Measurements from ENCODE around the gene ANKRD30B.
"Not testable (repeated sequence)": the region's sequence is repeated elsewhere in the genome, so short reads cannot be mapped to it uniquely, and the experiment has no call there.

DNA sequence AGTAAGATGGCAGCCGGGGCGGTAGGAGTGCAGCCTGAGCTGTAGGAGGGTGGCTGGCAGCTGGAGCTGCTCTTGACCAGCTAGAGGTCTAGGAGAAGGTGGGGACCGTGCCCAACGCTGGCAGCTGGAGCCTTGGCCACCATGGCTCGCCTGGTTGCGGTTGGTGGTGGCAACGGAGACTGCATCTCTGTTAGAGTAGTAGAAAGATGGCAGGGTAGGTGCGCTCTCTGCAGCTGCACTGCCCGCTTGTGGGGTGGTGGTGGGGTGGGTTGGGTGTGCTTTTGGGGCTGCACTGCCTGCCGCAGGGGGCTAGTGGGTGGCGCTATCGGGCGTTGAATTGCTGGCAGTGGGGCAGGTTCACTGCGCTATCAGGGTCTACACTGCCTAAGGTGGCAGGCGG is 118.5 kb downstream of the ANKRD30B start:
- TF ChIP-seq, protein P1, sequence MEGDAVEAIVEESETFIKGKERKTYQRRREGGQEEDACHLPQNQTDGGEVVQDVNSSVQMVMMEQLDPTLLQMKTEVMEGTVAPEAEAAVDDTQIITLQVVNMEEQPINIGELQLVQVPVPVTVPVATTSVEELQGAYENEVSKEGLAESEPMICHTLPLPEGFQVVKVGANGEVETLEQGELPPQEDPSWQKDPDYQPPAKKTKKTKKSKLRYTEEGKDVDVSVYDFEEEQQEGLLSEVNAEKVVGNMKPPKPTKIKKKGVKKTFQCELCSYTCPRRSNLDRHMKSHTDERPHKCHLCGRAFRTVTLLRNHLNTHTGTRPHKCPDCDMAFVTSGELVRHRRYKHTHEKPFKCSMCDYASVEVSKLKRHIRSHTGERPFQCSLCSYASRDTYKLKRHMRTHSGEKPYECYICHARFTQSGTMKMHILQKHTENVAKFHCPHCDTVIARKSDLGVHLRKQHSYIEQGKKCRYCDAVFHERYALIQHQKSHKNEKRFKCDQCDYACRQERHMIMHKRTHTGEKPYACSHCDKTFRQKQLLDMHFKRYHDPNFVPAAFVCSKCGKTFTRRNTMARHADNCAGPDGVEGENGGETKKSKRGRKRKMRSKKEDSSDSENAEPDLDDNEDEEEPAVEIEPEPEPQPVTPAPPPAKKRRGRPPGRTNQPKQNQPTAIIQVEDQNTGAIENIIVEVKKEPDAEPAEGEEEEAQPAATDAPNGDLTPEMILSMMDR (conservative IDR thresholded peaks at IDR 0.05; ENCODE audit: low read depth, low read length): not testable (repeated sequence)
- not testable (repeated sequence) for TF ChIP-seq SMC3 (IDR thresholded peaks at IDR 0.05; ENCODE audit: low read depth, low read length)
